DND-41 (cell line): ENCODE results near the gene ZFP90.
A peak's percentile ranks its signal among the peaks of the same experiment; 100 is the strongest.

ENCODE experiments used
- ATAC-seq: fragments of 200-7000 bp; cut with Tn5 transposase; 3 replicates; pipeline ENCODE4 v1.9.1; 2021; ENCODE audit warnings: low read depth; ENCODE audit not compliant: insufficient read depth
- DNase-seq: peaks from one replicate; pipeline ENCODE4 v3.0.0-alpha.2; 2020
- H2AFZ ChIP-seq: 2 replicates; pipeline ENCODE4 v1.6.0; 2012; ENCODE audit warnings: low read depth, low read length
- H3K27ac ChIP-seq: 2 replicates; pipeline ENCODE4 v1.5.1; 2012; ENCODE audit warnings: low read length, inconsistent platforms
- H3K27me3 ChIP-seq: fragments of 200-600 bp; sonication (generic); 2 replicates; pipeline ENCODE4 v1.6.0; 2012; ENCODE audit warnings: low read length, mild to moderate bottlenecking, inconsistent platforms; ENCODE audit not compliant: insufficient read depth, poor library complexity
- H3K36me3 ChIP-seq: 2 replicates; pipeline ENCODE4 v1.5.1; 2012; ENCODE audit warnings: low read length, inconsistent platforms; ENCODE audit not compliant: insufficient read depth
- H3K4me1 ChIP-seq: 2 replicates; pipeline ENCODE4 v1.5.1; 2012; ENCODE audit warnings: mild to moderate bottlenecking, low read length; ENCODE audit not compliant: insufficient read depth
- H3K4me2 ChIP-seq: 2 replicates; pipeline ENCODE4 v1.6.0; 2012; ENCODE audit warnings: mild to moderate bottlenecking, moderate library complexity, low read length, inconsistent platforms; ENCODE audit not compliant: insufficient read depth
- H3K4me3 ChIP-seq, 2 experiments: fragments of 200-600 bp in 1 of 2; shearing (Covaris generic) in 1 of 2; 2 replicates each; pipeline ENCODE4 v1.5.1; 2012 to 2016; ENCODE audit warnings: inconsistent platforms in 2 of 2, low read length in 2 of 2, mild to moderate bottlenecking in 2 of 2, low read depth in 1 of 2, moderate library complexity in 1 of 2
- H3K79me2 ChIP-seq: 2 replicates; pipeline ENCODE4 v1.6.0; 2012; ENCODE audit warnings: low read length, inconsistent platforms; ENCODE audit not compliant: insufficient read depth
- H3K9ac ChIP-seq: 2 replicates; pipeline ENCODE4 v1.6.0; 2012; ENCODE audit warnings: low read depth, mild to moderate bottlenecking, inconsistent platforms, low read length, moderate library complexity
- H3K9me3 ChIP-seq: 2 replicates; pipeline ENCODE4 v1.5.1; 2012; ENCODE audit warnings: low read length, moderate library complexity, mild to moderate bottlenecking, inconsistent platforms; ENCODE audit not compliant: insufficient read depth, severe bottlenecking
- H4K20me1 ChIP-seq: 2 replicates; pipeline ENCODE4 v1.6.0; 2012; ENCODE audit warnings: low read length; ENCODE audit not compliant: insufficient read depth
- CTCF ChIP-seq: IDR thresholded peaks from 2 replicates; pipeline ENCODE4 v1.5.1; 2012; ENCODE audit warnings: borderline replicate concordance, low read length, moderate library complexity, mild to moderate bottlenecking; ENCODE audit not compliant: poor library complexity, severe bottlenecking; ENCODE audit errors: extremely low read depth
- EZH2 ChIP-seq: IDR thresholded peaks from 3 replicates; pipeline ENCODE4 v1.6.1; 2012; ENCODE audit warnings: borderline replicate concordance, low read depth, mild to moderate bottlenecking, moderate library complexity, low read length, inconsistent platforms; ENCODE audit not compliant: severe bottlenecking

The ZFP90 gene

GRCh38 chr16:68519225-68519745 is 19.8 kb upstream of the ZFP90 start:
- ATAC-seq (no peak), DNase-seq (no peak)
- Histone ChIP-seq H3K4me1 (peaks cover 10% of the 10 kb centered on the region), H3K9me3 (no peaks in the 10 kb centered on the region), H3K27me3 (no peaks in the 10 kb centered on the region), H3K4me3 (no peak overlapping the region), H3K36me3 (no peaks in the 10 kb centered on the region), H3K9ac (no peak overlapping the region), H3K27ac (no peak overlapping the region), H2AFZ (no peak overlapping the region), H3K4me2 (no peak overlapping the region), H3K79me2 (no peaks in the 10 kb centered on the region), H4K20me1 (no peaks in the 10 kb centered on the region)
- TF ChIP-seq EZH2 = no peak

- TF ChIP-seq EZH2 (no peak), CTCF (peak; percentile 98)
- DNase-seq (peak; percentile 87), ATAC-seq (peak; percentile 91)
- H3K79me2 ChIP-seq = no peaks in the 10 kb centered on the region
- no peak overlapping the region for H3K9ac ChIP-seq
- H3K9me3 ChIP-seq = no peaks in the 10 kb centered on the region
- no peak overlapping the region for H3K27ac ChIP-seq
- no peak overlapping the region; the same call in 1 of the 2 replicates for H2AFZ ChIP-seq
- H3K4me1 ChIP-seq = peaks cover 10% of the 10 kb centered on the region
- H3K27me3 ChIP-seq = no peaks in the 10 kb centered on the region
- H3K4me3 ChIP-seq = peak overlapping the region in 1 of 2 experiments; percentile 47; a peak in 2 of 4 replicates
- no peaks in the 10 kb centered on the region for H4K20me1 ChIP-seq
- H3K4me2 ChIP-seq = peak overlapping the region; percentile 78
- no peaks in the 10 kb centered on the region for H3K36me3 ChIP-seq
These were observed 18.4 kb upstream of the ZFP90 start for GRCh38 chr16:68520649-68521086.

- Histone ChIP-seq H4K20me1 (no peaks in the 10 kb centered on the region), H3K79me2 (no peaks in the 10 kb centered on the region), H3K27me3 (no peaks in the 10 kb centered on the region), H3K4me3 (no peak overlapping the region), H2AFZ (no peak overlapping the region), H3K9ac (no peak overlapping the region), H3K9me3 (peaks cover 2% of the 10 kb centered on the region), H3K36me3 (no peaks in the 10 kb centered on the region), H3K4me2 (no peak overlapping the region), H3K27ac (no peak overlapping the region), H3K4me1 (peaks cover 21% of the 10 kb centered on the region)
- DNase-seq = no peak
- ATAC-seq = no peak
- TF ChIP-seq EZH2 = no peak
- TF ChIP-seq CTCF = no peak
These were observed 14.8 kb upstream of the ZFP90 start for GRCh38 chr16:68524069-68524820.

- Histone ChIP-seq H3K4me1 (peaks cover 28% of the 10 kb centered on the region), H3K27ac (no peak overlapping the region), H3K9me3 (peaks cover 2% of the 10 kb centered on the region), H3K36me3 (no peaks in the 10 kb centered on the region), H3K79me2 (no peaks in the 10 kb centered on the region), H3K4me3 (no peak overlapping the region), H4K20me1 (no peaks in the 10 kb centered on the region), H3K4me2 (no peak overlapping the region), H3K27me3 (no peaks in the 10 kb centered on the region), H3K9ac (no peak overlapping the region), H2AFZ (peak overlapping the region; percentile 37; the same call in 1 of the 2 replicates)
- ATAC-seq (peak; percentile 29; the same call in 2 of the 3 replicates), DNase-seq (peak; percentile 38)
- TF ChIP-seq CTCF = no peak
- TF ChIP-seq EZH2 = no peak
These were observed 12.8 kb upstream of the ZFP90 start for GRCh38 chr16:68526143-68526781.
